OCI-LY1 (cell line): Measurements from ENCODE around the gene DNAAF1.

ENCODE experiments used
- H2AFZ ChIP-seq: fragments of 200-600 bp; sonication (generic), shearing (Covaris generic); 2 replicates; pipeline ENCODE4 v1.6.0; 2014; ENCODE audit warnings: antibody characterized with exemption, mild to moderate bottlenecking, low read length
- H3F3A ChIP-seq: fragments of 200-600 bp; sonication (generic), shearing (Covaris generic); 2 replicates; pipeline ENCODE4 v1.6.0; 2014; ENCODE audit warnings: mild to moderate bottlenecking, antibody characterized with exemption, low read length, moderate library complexity; ENCODE audit not compliant: insufficient read depth
- H3K27ac ChIP-seq: fragments of 200-600 bp; sonication (generic); 2 replicates; pipeline ENCODE4 v1.5.1; 2014; ENCODE audit warnings: low read length, mixed run types, mild to moderate bottlenecking, low read depth; ENCODE audit not compliant: poor library complexity, severe bottlenecking
- H3K27me3 ChIP-seq: fragments of 200-600 bp; sonication (generic); 2 replicates; pipeline ENCODE4 v1.6.0; 2014; ENCODE audit warnings: antibody characterized with exemption, mild to moderate bottlenecking, low read length, moderate library complexity; ENCODE audit not compliant: insufficient read depth
- H3K36me3 ChIP-seq: fragments of 200-600 bp; sonication (generic); 2 replicates; pipeline ENCODE4 v1.6.1; 2014; ENCODE audit warnings: mild to moderate bottlenecking, antibody characterized with exemption, low read length, moderate library complexity, mixed read lengths; ENCODE audit not compliant: insufficient read depth
- H3K4me1 ChIP-seq: fragments of 200-600 bp; sonication (generic); 2 replicates; pipeline ENCODE4 v1.5.1; 2014; ENCODE audit warnings: mild to moderate bottlenecking, low read length, moderate library complexity; ENCODE audit not compliant: insufficient read depth, severe bottlenecking
- H3K4me2 ChIP-seq: fragments of 200-600 bp; sonication (generic), shearing (Covaris generic); 2 replicates; pipeline ENCODE4 v1.6.1; 2014; ENCODE audit warnings: low read length
- H3K4me3 ChIP-seq: fragments of 200-600 bp; sonication (generic); 2 replicates; pipeline ENCODE4 v1.5.1; 2014; ENCODE audit warnings: low read length, low read depth, mild to moderate bottlenecking, mixed read lengths; ENCODE audit not compliant: poor library complexity, severe bottlenecking
- H3K79me2 ChIP-seq: fragments of 200-600 bp; shearing (Covaris generic); 2 replicates; pipeline ENCODE4 v1.6.1; 2016; ENCODE audit warnings: mixed run types, low read length, mixed read lengths; ENCODE audit not compliant: insufficient read depth
- H3K9ac ChIP-seq: fragments of 200-600 bp; sonication (generic), shearing (Covaris generic); 2 replicates; pipeline ENCODE4 v1.6.1; 2014; ENCODE audit warnings: mild to moderate bottlenecking, low read length, mixed read lengths
- H3K9me2 ChIP-seq: fragments of 200-600 bp; sonication (generic), shearing (Covaris generic); 2 replicates; pipeline ENCODE4 v1.6.1; 2014; ENCODE audit warnings: low read depth, mild to moderate bottlenecking, low read length, mixed read lengths
- H3K9me3 ChIP-seq: fragments of 200-600 bp; shearing (Covaris generic); 2 replicates; pipeline ENCODE4 v1.6.1; 2014; ENCODE audit warnings: low read length, mixed read lengths
- H4K20me1 ChIP-seq: fragments of 200-600 bp; sonication (generic), shearing (Covaris generic); 2 replicates; pipeline ENCODE4 v1.6.0; 2016; ENCODE audit warnings: mild to moderate bottlenecking, low read length; ENCODE audit not compliant: insufficient read depth
- EZH2 ChIP-seq: fragments of 200-600 bp; sonication (generic), shearing (Covaris generic); IDR thresholded peaks from 2 replicates; pipeline ENCODE4 v1.8.0; 2017; ENCODE audit warnings: borderline replicate concordance, mixed run types, mild to moderate bottlenecking, antibody characterized with exemption, low read length, moderate library complexity, mixed read lengths
- TF ChIP-seq, protein P1 (sequence below): fragments of 200-600 bp; sonication (generic), shearing (Covaris generic); IDR thresholded peaks from 2 replicates; pipeline ENCODE4 v1.5.1; 2017; ENCODE audit warnings: mild to moderate bottlenecking, antibody characterized with exemption, low read length, moderate library complexity, mixed read lengths

DNAAF1 gene

DNA sequence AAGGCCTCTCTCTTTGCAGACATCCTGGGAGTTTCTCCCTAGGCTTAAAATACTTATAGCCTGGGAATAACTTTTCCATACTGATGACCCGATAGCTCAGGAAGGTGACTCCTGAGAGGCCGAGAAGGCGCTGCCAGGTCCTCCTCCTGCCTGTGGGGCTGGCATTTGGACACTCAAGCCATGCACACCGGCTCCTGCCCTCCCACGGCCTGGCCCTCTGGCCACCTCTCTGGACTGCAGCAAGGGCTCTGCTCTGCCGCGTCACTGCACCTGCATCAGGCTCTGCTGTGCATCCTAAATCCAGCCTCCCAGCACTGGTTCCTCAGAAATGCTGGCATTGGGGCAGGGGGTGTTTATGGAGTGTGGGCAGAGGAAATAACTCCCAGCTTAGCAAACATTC is 80.5 kb downstream of the DNAAF1 start:
- H4K20me1 ChIP-seq = no peaks in the 10 kb centered on the region

DNA sequence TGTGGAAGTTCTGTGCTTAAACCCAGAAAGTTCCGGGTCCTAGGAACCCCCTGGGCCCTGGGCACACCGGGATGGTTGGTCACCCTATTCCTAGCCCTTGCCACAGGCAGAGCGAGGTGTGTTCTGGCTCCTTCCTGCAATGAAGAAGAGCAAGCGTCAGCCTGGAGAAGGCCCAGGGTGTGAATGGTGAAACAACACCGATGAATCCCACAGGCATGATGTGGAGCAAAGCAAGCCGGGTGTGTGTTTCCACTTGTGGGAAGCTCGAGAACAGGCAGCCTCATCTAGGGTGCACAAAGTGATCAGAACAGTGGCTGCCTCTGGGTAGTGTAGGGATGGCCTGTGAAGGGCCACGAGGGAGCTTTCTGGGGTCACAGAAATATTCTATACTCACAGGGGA is 80.9 kb downstream of the DNAAF1 start:
- Histone ChIP-seq H3K36me3 (no peaks in the 10 kb centered on the region), H3K4me3 (no peak overlapping the region), H3K9ac (no peak overlapping the region), H3K27me3 (no peaks in the 10 kb centered on the region; the same call in 1 of the 2 replicates), H3F3A (no peaks in the 10 kb centered on the region), H3K4me1 (no peaks in the 10 kb centered on the region), H3K9me3 (no peaks in the 10 kb centered on the region), H3K9me2 (no peaks in the 10 kb centered on the region), H3K4me2 (no peak overlapping the region), H4K20me1 (no peaks in the 10 kb centered on the region), H3K79me2 (no peaks in the 10 kb centered on the region), H3K27ac (no peak overlapping the region), H2AFZ (no peak overlapping the region)
- TF ChIP-seq, protein P1, sequence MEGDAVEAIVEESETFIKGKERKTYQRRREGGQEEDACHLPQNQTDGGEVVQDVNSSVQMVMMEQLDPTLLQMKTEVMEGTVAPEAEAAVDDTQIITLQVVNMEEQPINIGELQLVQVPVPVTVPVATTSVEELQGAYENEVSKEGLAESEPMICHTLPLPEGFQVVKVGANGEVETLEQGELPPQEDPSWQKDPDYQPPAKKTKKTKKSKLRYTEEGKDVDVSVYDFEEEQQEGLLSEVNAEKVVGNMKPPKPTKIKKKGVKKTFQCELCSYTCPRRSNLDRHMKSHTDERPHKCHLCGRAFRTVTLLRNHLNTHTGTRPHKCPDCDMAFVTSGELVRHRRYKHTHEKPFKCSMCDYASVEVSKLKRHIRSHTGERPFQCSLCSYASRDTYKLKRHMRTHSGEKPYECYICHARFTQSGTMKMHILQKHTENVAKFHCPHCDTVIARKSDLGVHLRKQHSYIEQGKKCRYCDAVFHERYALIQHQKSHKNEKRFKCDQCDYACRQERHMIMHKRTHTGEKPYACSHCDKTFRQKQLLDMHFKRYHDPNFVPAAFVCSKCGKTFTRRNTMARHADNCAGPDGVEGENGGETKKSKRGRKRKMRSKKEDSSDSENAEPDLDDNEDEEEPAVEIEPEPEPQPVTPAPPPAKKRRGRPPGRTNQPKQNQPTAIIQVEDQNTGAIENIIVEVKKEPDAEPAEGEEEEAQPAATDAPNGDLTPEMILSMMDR = no peak
- TF ChIP-seq EZH2 = no peak

More for the DNA sequence above, 80.5 kb downstream of the DNAAF1 start:
- Histone ChIP-seq H2AFZ (no peak overlapping the region), H3K79me2 (no peaks in the 10 kb centered on the region), H3F3A (no peaks in the 10 kb centered on the region), H3K27me3 (no peaks in the 10 kb centered on the region; the same call in 1 of the 2 replicates), H3K9me3 (no peaks in the 10 kb centered on the region), H3K9ac (no peak overlapping the region), H3K4me1 (no peaks in the 10 kb centered on the region), H3K9me2 (no peaks in the 10 kb centered on the region), H3K27ac (no peak overlapping the region), H3K4me3 (no peak overlapping the region), H3K36me3 (no peaks in the 10 kb centered on the region), H3K4me2 (no peak overlapping the region)
- TF ChIP-seq, protein P1 = no peak
- TF ChIP-seq EZH2 = no peak
